ENCODE data around the gene MTERF4.

DNA sequence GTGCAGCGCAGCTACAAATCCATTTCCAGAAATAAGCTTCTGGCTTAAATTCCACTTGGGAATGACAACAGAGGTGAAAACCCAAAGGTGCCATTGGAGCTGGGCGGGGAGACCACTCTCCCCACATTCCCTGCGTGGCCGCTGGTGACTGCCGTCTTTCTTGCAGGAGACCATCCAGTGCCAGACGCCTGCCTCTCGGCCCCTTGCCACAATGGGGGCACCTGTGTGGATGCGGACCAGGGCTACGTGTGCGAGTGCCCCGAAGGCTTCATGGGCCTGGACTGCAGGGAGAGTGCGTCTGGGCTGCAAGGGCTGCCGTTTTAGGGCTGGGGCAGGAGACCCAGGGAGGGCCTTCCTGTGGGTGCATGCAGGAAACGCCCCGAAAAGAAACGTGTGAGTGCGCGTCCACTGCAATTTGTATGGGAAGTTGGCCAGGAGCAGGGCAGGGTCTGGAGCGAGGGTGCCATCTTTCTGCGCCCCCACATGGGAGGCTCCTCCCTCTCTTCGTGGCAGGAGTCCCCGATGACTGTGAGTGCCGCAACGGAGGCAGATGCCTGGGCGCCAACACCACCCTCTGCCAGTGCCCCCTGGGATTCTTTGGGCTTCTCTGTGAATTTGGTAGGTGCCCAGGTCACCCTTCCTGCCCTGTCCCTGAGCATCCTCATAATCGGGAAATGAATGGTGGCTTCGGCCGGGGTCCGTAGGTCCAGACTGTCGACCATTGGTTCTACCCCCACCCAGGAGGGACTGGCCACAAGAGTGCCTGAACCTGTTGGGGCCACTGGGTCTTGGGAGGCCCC lies 53.7 kb downstream of the MTERF4 start:
- TF ChIP-seq, protein P1, sequence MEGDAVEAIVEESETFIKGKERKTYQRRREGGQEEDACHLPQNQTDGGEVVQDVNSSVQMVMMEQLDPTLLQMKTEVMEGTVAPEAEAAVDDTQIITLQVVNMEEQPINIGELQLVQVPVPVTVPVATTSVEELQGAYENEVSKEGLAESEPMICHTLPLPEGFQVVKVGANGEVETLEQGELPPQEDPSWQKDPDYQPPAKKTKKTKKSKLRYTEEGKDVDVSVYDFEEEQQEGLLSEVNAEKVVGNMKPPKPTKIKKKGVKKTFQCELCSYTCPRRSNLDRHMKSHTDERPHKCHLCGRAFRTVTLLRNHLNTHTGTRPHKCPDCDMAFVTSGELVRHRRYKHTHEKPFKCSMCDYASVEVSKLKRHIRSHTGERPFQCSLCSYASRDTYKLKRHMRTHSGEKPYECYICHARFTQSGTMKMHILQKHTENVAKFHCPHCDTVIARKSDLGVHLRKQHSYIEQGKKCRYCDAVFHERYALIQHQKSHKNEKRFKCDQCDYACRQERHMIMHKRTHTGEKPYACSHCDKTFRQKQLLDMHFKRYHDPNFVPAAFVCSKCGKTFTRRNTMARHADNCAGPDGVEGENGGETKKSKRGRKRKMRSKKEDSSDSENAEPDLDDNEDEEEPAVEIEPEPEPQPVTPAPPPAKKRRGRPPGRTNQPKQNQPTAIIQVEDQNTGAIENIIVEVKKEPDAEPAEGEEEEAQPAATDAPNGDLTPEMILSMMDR (IDR thresholded peaks at IDR 0.05; ENCODE audit: low read length) = no peak
- no peak for TF ChIP-seq EZH2phosphoT487 (IDR thresholded peaks at IDR 0.05; ENCODE audit: low read length)

All from MM.1S (cell line).